OCI-LY7 (cell line): ENCODE measurements around the gene SORCS3.

Experiments used
- EZH2phosphoT487 ChIP-seq: fragments of 200-600 bp; sonication (generic); IDR thresholded peaks from 2 replicates; pipeline ENCODE4 v1.6.1; 2018; ENCODE audit warnings: low read depth, borderline replicate concordance, mild to moderate bottlenecking, mixed run types, antibody characterized with exemption, low read length, moderate library complexity, mixed read lengths
- TF ChIP-seq, protein P1 (sequence below): fragments of 200-600 bp; sonication (generic); conservative IDR thresholded peaks from 2 replicates; pipeline ENCODE4 v1.5.1; 2014; ENCODE audit warnings: mild to moderate bottlenecking, antibody characterized with exemption, low read length, moderate library complexity, mixed read lengths

GRCh38 chr10:104631946-104632345 is 9.1 kb upstream of the SORCS3 start:
- TF ChIP-seq EZH2phosphoT487, result no peak
- TF ChIP-seq, protein P1, sequence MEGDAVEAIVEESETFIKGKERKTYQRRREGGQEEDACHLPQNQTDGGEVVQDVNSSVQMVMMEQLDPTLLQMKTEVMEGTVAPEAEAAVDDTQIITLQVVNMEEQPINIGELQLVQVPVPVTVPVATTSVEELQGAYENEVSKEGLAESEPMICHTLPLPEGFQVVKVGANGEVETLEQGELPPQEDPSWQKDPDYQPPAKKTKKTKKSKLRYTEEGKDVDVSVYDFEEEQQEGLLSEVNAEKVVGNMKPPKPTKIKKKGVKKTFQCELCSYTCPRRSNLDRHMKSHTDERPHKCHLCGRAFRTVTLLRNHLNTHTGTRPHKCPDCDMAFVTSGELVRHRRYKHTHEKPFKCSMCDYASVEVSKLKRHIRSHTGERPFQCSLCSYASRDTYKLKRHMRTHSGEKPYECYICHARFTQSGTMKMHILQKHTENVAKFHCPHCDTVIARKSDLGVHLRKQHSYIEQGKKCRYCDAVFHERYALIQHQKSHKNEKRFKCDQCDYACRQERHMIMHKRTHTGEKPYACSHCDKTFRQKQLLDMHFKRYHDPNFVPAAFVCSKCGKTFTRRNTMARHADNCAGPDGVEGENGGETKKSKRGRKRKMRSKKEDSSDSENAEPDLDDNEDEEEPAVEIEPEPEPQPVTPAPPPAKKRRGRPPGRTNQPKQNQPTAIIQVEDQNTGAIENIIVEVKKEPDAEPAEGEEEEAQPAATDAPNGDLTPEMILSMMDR, result no peak
